GM12878 (cell line): ENCODE results near the gene FTO.

ENCODE experiments used
- FOS ChIP-seq: IDR thresholded peaks from 3 replicates; pipeline ENCODE4 v1.6.1; 2011; ENCODE audit warnings: borderline replicate concordance; ENCODE audit not compliant: insufficient read length; ENCODE audit errors: extremely low read depth
- JUNB ChIP-seq: IDR thresholded peaks from 2 replicates; pipeline ENCODE4 v1.6.1; 2016; ENCODE audit warnings: antibody characterized with exemption, mild to moderate bottlenecking
- POLR2AphosphoS5 ChIP-seq: IDR thresholded peaks from 2 replicates; pipeline ENCODE4 v1.6.1; 2011; ENCODE audit warnings: mild to moderate bottlenecking, low read length, inconsistent platforms

DNA sequence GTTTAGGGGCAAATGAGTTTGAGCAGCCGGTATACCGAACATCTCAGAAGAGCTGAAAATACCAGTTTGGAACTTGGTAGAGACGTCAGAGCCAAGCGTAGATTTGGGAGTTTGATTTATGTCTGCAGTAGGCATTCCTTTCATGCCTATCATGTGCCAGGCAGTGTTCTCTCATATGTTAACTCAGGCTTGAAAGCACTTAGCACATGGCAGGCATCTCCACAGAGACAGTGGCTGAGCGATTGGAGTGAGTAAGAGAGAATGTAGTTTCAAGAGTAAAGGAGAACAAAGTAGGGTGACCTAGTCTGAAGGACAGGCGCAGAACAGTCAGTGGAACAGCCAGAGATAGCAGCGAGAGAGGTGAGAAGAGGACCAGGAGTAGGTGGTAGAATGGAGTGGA, 207.0 kb downstream of the FTO start:
- TF ChIP-seq JUNB: no peak
- no peak for TF ChIP-seq FOS
- no peak for TF ChIP-seq POLR2AphosphoS5
